GM21423 (cell line): ENCODE data around the gene GIPC3.

ENCODE experiments used
- ATAC-seq: cut with Tn5 transposase; IDR thresholded peaks from one replicate; pipeline ENCODE4 v1.9.1; 2021; ENCODE audit warnings: mild to moderate bottlenecking, moderate library complexity; ENCODE audit not compliant: unreplicated experiment

GIPC3 gene

GRCh38 chr19:3604227-3604986 is 19.1 kb downstream of the GIPC3 start:
- ATAC-seq, result no peak

GRCh38 chr19:3604987-3605343 is 19.7 kb downstream of the GIPC3 start:
- no peak for ATAC-seq

GRCh38 chr19:3605361-3605760 is 20.1 kb downstream of the GIPC3 start:
- no peak for ATAC-seq

- no peak for ATAC-seq
Measured at GRCh38 chr19:3605770-3606169, 20.5 kb downstream of the GIPC3 start.

GRCh38 chr19:3606174-3606689 is 21.0 kb downstream of the GIPC3 start:
- ATAC-seq, result no peak

- ATAC-seq, result no peak
Measured at GRCh38 chr19:3606690-3607289, 21.5 kb downstream of the GIPC3 start, which contains the start of gene TBXA2R. TSS of gene TBXA2R (minus strand) at chr19:3606875. CDS start at chr19:3600634, 6,241 bp downstream.

- no peak for ATAC-seq
Measured at GRCh38 chr19:3607303-3608078, 22.2 kb downstream of the GIPC3 start.

GRCh38 chr19:3608079-3608641 is 22.9 kb downstream of the GIPC3 start:
- no peak for ATAC-seq

GRCh38 chr19:3608750-3609322 is 23.6 kb downstream of the GIPC3 start:
- ATAC-seq, result no peak

- no peak for ATAC-seq
Measured at GRCh38 chr19:3609779-3610719, 24.8 kb downstream of the GIPC3 start.

GRCh38 chr19:3610745-3611717 is 25.8 kb downstream of the GIPC3 start:
- ATAC-seq, result no peak

GRCh38 chr19:3611841-3612240 is 26.6 kb downstream of the GIPC3 start:
- ATAC-seq, result no peak

- no peak for ATAC-seq
Measured at GRCh38 chr19:3612330-3612729, 27.1 kb downstream of the GIPC3 start.

- ATAC-seq, result no peak
Measured at GRCh38 chr19:3612901-3613741, 27.8 kb downstream of the GIPC3 start.

- no peak for ATAC-seq
Measured at GRCh38 chr19:3613818-3614661, 28.8 kb downstream of the GIPC3 start.

- no peak for ATAC-seq
Measured at GRCh38 chr19:3614858-3615505, 29.7 kb downstream of the GIPC3 start.
